Panc1 (cell line): ENCODE results near the gene MYH10. TPM values are rescaled to one million over a fixed set of nuclear protein-coding genes. Genes with fewer than 3 reads are reported as not detected.

Experiments used
- ATAC-seq: fragments of 200-7000 bp; cut with Tn5 transposase; 2 replicates; pipeline ENCODE4 v1.9.1; 2020; ENCODE audit warnings: mild to moderate bottlenecking, moderate library complexity
- BruUV-seq: library from RNA; stranded (reverse); fragments of 400-500 nt; replicated peaks from 2 replicates; lab custom pipeline; 2021; lab: Mats Ljungman, UMichigan
- CTCF ChIA-PET: fragments of 300-600 bp; sonication (Branson Sonifier 250); formaldehyde crosslinking; loops from one replicate; lab custom pipeline; 2022; ENCODE audit warnings: antibody characterized with exemption; lab: Charles Lee
- POLR2A ChIA-PET: fragments of 300-600 bp; sonication (Branson Sonifier 250); formaldehyde crosslinking; loops from one replicate; lab custom pipeline; 2022; ENCODE audit warnings: antibody characterized with exemption; lab: Charles Lee
- DNase-seq: peaks from one replicate; pipeline ENCODE4 v3.0.0-alpha.2; 2010; ENCODE audit warnings: low read depth, low spot score
- H3K27ac ChIP-seq: 2 replicates; pipeline ENCODE4 v1.5.1; 2011; ENCODE audit warnings: mild to moderate bottlenecking, low read length, inconsistent platforms
- H3K27me3 ChIP-seq: fragments of 200-500 bp; sonication (Bioruptor generic); 2 replicates; pipeline ENCODE4 v1.6.0; 2014; ENCODE audit warnings: low read length, inconsistent platforms; ENCODE audit not compliant: control insufficient read depth, insufficient read depth
- H3K36me3 ChIP-seq: fragments of 200-500 bp; sonication (Bioruptor generic); 2 replicates; pipeline ENCODE4 v1.5.1; 2014; ENCODE audit warnings: inconsistent platforms, mild to moderate bottlenecking, low read length, moderate library complexity; ENCODE audit not compliant: control insufficient read depth, insufficient read depth
- H3K4me1 ChIP-seq: 2 replicates; pipeline ENCODE4 v1.5.1; 2011; ENCODE audit warnings: inconsistent platforms, mild to moderate bottlenecking, low read length, moderate library complexity; ENCODE audit not compliant: control insufficient read depth, insufficient read depth
- H3K4me3 ChIP-seq, 2 experiments: 2 replicates each; pipeline ENCODE4 v1.5.1; 2011 to 2012; ENCODE audit warnings: low read depth in 2 of 2, low read length in 2 of 2, mild to moderate bottlenecking in 2 of 2, inconsistent platforms in 1 of 2, moderate library complexity in 1 of 2
- H3K9me3 ChIP-seq: fragments of 200-500 bp; sonication (Bioruptor generic); 2 replicates; pipeline ENCODE4 v1.5.1; 2014; ENCODE audit warnings: low read depth, mild to moderate bottlenecking, inconsistent platforms, low read length, moderate library complexity; ENCODE audit not compliant: control insufficient read depth, insufficient read depth
- CTCF ChIP-seq: fragments of 450-650 bp; IDR thresholded peaks from 2 replicates; pipeline ENCODE4 v1.5.1; 2017; ENCODE audit warnings: mild to moderate bottlenecking
- POLR2AphosphoS5 ChIP-seq: IDR thresholded peaks from 2 replicates; pipeline ENCODE4 v1.6.1; 2012; ENCODE audit warnings: mild to moderate bottlenecking, low read depth, low read length, moderate library complexity
- REST ChIP-seq, 2 experiments: IDR thresholded peaks; 2 replicates each; pipeline ENCODE4 v1.6.1; 2011 to 2012; ENCODE audit warnings: low read depth in 2 of 2, control low read depth in 1 of 2, low read length in 1 of 2, mild to moderate bottlenecking in 1 of 2, moderate library complexity in 1 of 2; ENCODE audit not compliant: insufficient read depth in 1 of 2
- SIN3A ChIP-seq: IDR thresholded peaks from 2 replicates; pipeline ENCODE4 v1.6.1; 2012; ENCODE audit warnings: low read depth, mild to moderate bottlenecking, low read length, moderate library complexity, borderline replicate concordance; ENCODE audit not compliant: insufficient read depth
- TCF7L2 ChIP-seq: IDR thresholded peaks from 2 replicates; pipeline ENCODE4 v1.6.1; 2011; ENCODE audit warnings: mild to moderate bottlenecking, low read depth, low read length, inconsistent platforms
- in situ Hi-C: cut with HindIII; loops from 2 replicates; pipeline ENCODE4 v1.10.0; 2016; ENCODE audit warnings: low sequenced_read_pairs, low pct_unique_long_range_greater_than_20kb
- intact Hi-C: fragments of 100-400 bp; cut with micrococcal nuclease; formaldehyde crosslinking; loops from one replicate; pipeline ENCODE4 v1.10.0; 2022; ENCODE audit not compliant: unreplicated experiment
- total RNA-seq: library from RNA; stranded (reverse); gene quantifications from one replicate; pipeline ENCODE4 v1.2.1, GENCODE V29; 2021; ENCODE audit not compliant: unreplicated experiment

MYH10 gene
- total RNA-seq, 1 experiment from 2014 or later = 36.5 TPM

GRCh38 chr17:8644507-8644902 lies 14.0 kb upstream of the MYH10 start:
- intact Hi-C loops = no loop called here

GRCh38 chr17:8643855-8644506 lies 13.5 kb upstream of the MYH10 start:
- no peak for TF ChIP-seq CTCF
- no peak for TF ChIP-seq REST (IDR thresholded peaks at IDR 0.05; ENCODE audit: insufficient read depth in 1 of 2, low read depth in 2 of 2, low read length in 1 of 2)
- no peak for TF ChIP-seq POLR2AphosphoS5
- no peak for TF ChIP-seq SIN3A
- in situ Hi-C loops = no loop called here
- H3K36me3 ChIP-seq = no peaks in the 10 kb centered on the region
- H3K27ac ChIP-seq = no peak overlapping the region
- H3K27me3 ChIP-seq = no peaks in the 10 kb centered on the region; the same call in 1 of the 2 replicates
- ChIA-PET CTCF (no interaction called here), POLR2A (no interaction called here)
- DNase-seq (no peak), ATAC-seq (no peak)
- no peaks in the 10 kb centered on the region for H3K9me3 ChIP-seq
- intact Hi-C loops = no loop called here
- no TSS peak for BruUV-seq
- H3K4me3 ChIP-seq = no peak overlapping the region
- H3K4me1 ChIP-seq = no peaks in the 10 kb centered on the region

More at GRCh38 chr17:8644507-8644902, 14.0 kb upstream of the MYH10 start:
- Histone ChIP-seq H3K36me3 (no peaks in the 10 kb centered on the region), H3K27me3 (no peaks in the 10 kb centered on the region; the same call in 1 of the 2 replicates), H3K4me1 (no peaks in the 10 kb centered on the region), H3K4me3 (no peak overlapping the region), H3K9me3 (no peaks in the 10 kb centered on the region), H3K27ac (no peak overlapping the region)
- DNase-seq (no peak), ATAC-seq (no peak)
- POLR2A ChIA-PET = no interaction called here
- in situ Hi-C loops = no loop called here
- CTCF ChIA-PET = no interaction called here
- BruUV-seq = no TSS peak
- no peak for TF ChIP-seq CTCF
- no peak for TF ChIP-seq REST (IDR thresholded peaks at IDR 0.05; ENCODE audit: insufficient read depth in 1 of 2, low read depth in 2 of 2, low read length in 1 of 2)
- TF ChIP-seq POLR2AphosphoS5 = no peak
- TF ChIP-seq TCF7L2 = no peak
- TF ChIP-seq SIN3A = no peak
